ENCODE results near the gene PTGDR2.

The PTGDR2 gene

GRCh38 chr11:60809249-60809648 lies 46.5 kb downstream of the PTGDR2 start:
- no peak for DNase-seq

- no peak for DNase-seq
Observed at GRCh38 chr11:60803273-60803936, 52.3 kb downstream of the PTGDR2 start.

GRCh38 chr11:60801194-60801593 lies 54.6 kb downstream of the PTGDR2 start:
- DNase-seq: no peak
